Vagina (tissue), 2 donors: Measurements from ENCODE around the gene WDR89.

Experiments used
- POLR2A ChIP-seq, 2 donors: fragments of 450-650 bp; IDR thresholded peaks; one replicate each; pipeline ENCODE4 v1.6.1; 2017; ENCODE audit warnings: antibody characterized with exemption in 2 of 2, mild to moderate bottlenecking in 2 of 2, moderate library complexity in 2 of 2
- POLR2AphosphoS5 ChIP-seq, 2 donors: sonication (generic); formaldehyde crosslinking; IDR thresholded peaks; one replicate each; pipeline ENCODE4 v1.9.0; 2017; ENCODE audit warnings: antibody characterized with exemption in 2 of 2, mild to moderate bottlenecking in 2 of 2, low read depth in 1 of 2; ENCODE audit not compliant: insufficient read depth in 1 of 2
- TF ChIP-seq, protein P1 (sequence below), 3 experiments: fragments of 450-650 bp in 2 of 3; fragments of 200-600 bp in 1 of 3; sonication (generic) in 1 of 3; IDR thresholded peaks; one replicate each; pipeline ENCODE4 v1.5.1; 2017 to 2019; ENCODE audit warnings: antibody characterized with exemption in 3 of 3, mild to moderate bottlenecking in 2 of 3, moderate library complexity in 2 of 3

DNA sequence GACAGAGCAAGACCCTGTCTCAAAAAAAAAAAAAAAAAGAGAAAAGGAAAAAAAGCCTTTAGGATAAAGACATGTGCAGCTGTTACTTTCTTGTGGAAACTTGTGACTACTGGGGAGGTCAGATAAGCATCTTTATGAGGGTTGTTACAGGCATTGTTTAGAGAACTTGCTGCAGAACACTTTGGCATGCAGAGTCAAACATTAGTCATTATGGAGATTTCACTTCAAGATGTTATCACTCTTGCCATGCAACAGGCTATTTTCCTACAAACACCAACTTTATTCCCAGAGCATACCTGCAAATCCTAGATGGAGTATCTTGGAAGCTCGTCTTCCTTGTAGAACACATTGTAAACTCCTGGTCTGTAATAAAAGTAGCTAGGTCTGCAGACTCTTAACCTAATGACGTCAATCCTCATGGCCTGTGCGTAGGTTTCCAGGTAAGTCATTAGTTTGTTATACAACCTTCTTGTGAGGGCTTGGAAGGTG lies 36.3 kb upstream of the WDR89 start:
- TF ChIP-seq, protein P1, sequence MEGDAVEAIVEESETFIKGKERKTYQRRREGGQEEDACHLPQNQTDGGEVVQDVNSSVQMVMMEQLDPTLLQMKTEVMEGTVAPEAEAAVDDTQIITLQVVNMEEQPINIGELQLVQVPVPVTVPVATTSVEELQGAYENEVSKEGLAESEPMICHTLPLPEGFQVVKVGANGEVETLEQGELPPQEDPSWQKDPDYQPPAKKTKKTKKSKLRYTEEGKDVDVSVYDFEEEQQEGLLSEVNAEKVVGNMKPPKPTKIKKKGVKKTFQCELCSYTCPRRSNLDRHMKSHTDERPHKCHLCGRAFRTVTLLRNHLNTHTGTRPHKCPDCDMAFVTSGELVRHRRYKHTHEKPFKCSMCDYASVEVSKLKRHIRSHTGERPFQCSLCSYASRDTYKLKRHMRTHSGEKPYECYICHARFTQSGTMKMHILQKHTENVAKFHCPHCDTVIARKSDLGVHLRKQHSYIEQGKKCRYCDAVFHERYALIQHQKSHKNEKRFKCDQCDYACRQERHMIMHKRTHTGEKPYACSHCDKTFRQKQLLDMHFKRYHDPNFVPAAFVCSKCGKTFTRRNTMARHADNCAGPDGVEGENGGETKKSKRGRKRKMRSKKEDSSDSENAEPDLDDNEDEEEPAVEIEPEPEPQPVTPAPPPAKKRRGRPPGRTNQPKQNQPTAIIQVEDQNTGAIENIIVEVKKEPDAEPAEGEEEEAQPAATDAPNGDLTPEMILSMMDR (IDR thresholded peaks at IDR 0.05) = no peak
- TF ChIP-seq POLR2A (IDR thresholded peaks at IDR 0.05) = no peak
- peak in 1 of 2 donors; percentile 85 for TF ChIP-seq POLR2AphosphoS5 (IDR thresholded peaks at IDR 0.05; ENCODE audit: insufficient read depth in 1 of 2, low read depth in 1 of 2)
